ENCODE data around the gene MYO10. TPM values are rescaled to one million over a fixed set of nuclear protein-coding genes. Genes with fewer than 3 reads are reported as not detected.

The MYO10 gene
- polyA plus RNA-seq, 1 donor: 30.7 TPM

- H3K4me1 ChIP-seq (ENCODE audit: control insufficient read depth, insufficient read depth, low read length): no peaks in the 10 kb centered on the region
- WGBS (ENCODE audit: insufficient coverage, low lambda C conversion rate): 62% methylated on average over 8 of the region's 15 CpGs
- DNase-seq: no peak
- H3K36me3 ChIP-seq (ENCODE audit: control insufficient read depth, insufficient read depth, low read length): no peaks in the 10 kb centered on the region
- no peak overlapping the region for H3K4me3 ChIP-seq (ENCODE audit: low read length)
- no peak overlapping the region for H3K27ac ChIP-seq (ENCODE audit: low read length)
- no peaks in the 10 kb centered on the region for H3K9me3 ChIP-seq (ENCODE audit: control insufficient read depth, low read depth, low read length)
- no peaks in the 10 kb centered on the region for H3K27me3 ChIP-seq (ENCODE audit: control insufficient read depth, insufficient read depth, low read length)
Measured at GRCh38 chr5:16826379-16827125, 109.5 kb downstream of the MYO10 start.

- no peak for DNase-seq
- Histone ChIP-seq H3K27me3 (ENCODE audit: control insufficient read depth, insufficient read depth, low read length) (no peaks in the 10 kb centered on the region), H3K36me3 (ENCODE audit: control insufficient read depth, insufficient read depth, low read length) (no peaks in the 10 kb centered on the region), H3K27ac (ENCODE audit: low read length) (no peak overlapping the region), H3K4me1 (ENCODE audit: control insufficient read depth, insufficient read depth, low read length) (peaks cover 3% of the 10 kb centered on the region), H3K4me3 (ENCODE audit: low read length) (no peak overlapping the region), H3K9me3 (ENCODE audit: control insufficient read depth, low read depth, low read length) (no peaks in the 10 kb centered on the region)
- WGBS (ENCODE audit: insufficient coverage, low lambda C conversion rate): 83% methylated on average over 1 of the region's 4 CpGs
Measured at GRCh38 chr5:16819522-16820167, 116.4 kb downstream of the MYO10 start.

GRCh38 chr5:16815432-16815831 lies 120.7 kb downstream of the MYO10 start:
- Histone ChIP-seq H3K27ac (ENCODE audit: low read length) (no peak overlapping the region), H3K9me3 (ENCODE audit: control insufficient read depth, low read depth, low read length) (no peaks in the 10 kb centered on the region), H3K4me1 (ENCODE audit: control insufficient read depth, insufficient read depth, low read length) (peaks cover 14% of the 10 kb centered on the region), H3K27me3 (ENCODE audit: control insufficient read depth, insufficient read depth, low read length) (no peaks in the 10 kb centered on the region), H3K36me3 (ENCODE audit: control insufficient read depth, insufficient read depth, low read length) (no peaks in the 10 kb centered on the region), H3K4me3 (ENCODE audit: low read length) (no peak overlapping the region)
- DNase-seq: no peak
- 90% methylated on average over 2 of the region's 3 CpGs for WGBS (ENCODE audit: insufficient coverage, low lambda C conversion rate)

GRCh38 chr5:16812911-16813310 lies 123.2 kb downstream of the MYO10 start:
- no CpG with 5 or more reads among the region's 4 CpGs for WGBS (ENCODE audit: insufficient coverage, low lambda C conversion rate)
- peak; percentile 22 to 59 for DNase-seq
- H3K36me3 ChIP-seq (ENCODE audit: control insufficient read depth, insufficient read depth, low read length): no peaks in the 10 kb centered on the region
- H3K9me3 ChIP-seq (ENCODE audit: control insufficient read depth, low read depth, low read length): no peaks in the 10 kb centered on the region
- H3K4me3 ChIP-seq (ENCODE audit: low read length): no peak overlapping the region
- H3K27ac ChIP-seq (ENCODE audit: low read length): no peak overlapping the region
- H3K27me3 ChIP-seq (ENCODE audit: control insufficient read depth, insufficient read depth, low read length): no peaks in the 10 kb centered on the region
- peaks cover 20% of the 10 kb centered on the region for H3K4me1 ChIP-seq (ENCODE audit: control insufficient read depth, insufficient read depth, low read length)

GRCh38 chr5:16812448-16812847 lies 123.6 kb downstream of the MYO10 start:
- Histone ChIP-seq H3K27me3 (ENCODE audit: control insufficient read depth, insufficient read depth, low read length) (no peaks in the 10 kb centered on the region), H3K9me3 (ENCODE audit: control insufficient read depth, low read depth, low read length) (no peaks in the 10 kb centered on the region), H3K27ac (ENCODE audit: low read length) (peak overlapping the region; percentile 39), H3K36me3 (ENCODE audit: control insufficient read depth, insufficient read depth, low read length) (no peaks in the 10 kb centered on the region), H3K4me3 (ENCODE audit: low read length) (no peak overlapping the region), H3K4me1 (ENCODE audit: control insufficient read depth, insufficient read depth, low read length) (peaks cover 18% of the 10 kb centered on the region)
- 9% methylated on average over 2 of the region's 3 CpGs for WGBS (ENCODE audit: insufficient coverage, low lambda C conversion rate)
- peak; percentile 23 to 77 for DNase-seq

- H3K4me3 ChIP-seq (ENCODE audit: low read length): no peak overlapping the region
- no peak for DNase-seq
- H3K4me1 ChIP-seq (ENCODE audit: control insufficient read depth, insufficient read depth, low read length): peaks cover 17% of the 10 kb centered on the region
- WGBS (ENCODE audit: insufficient coverage, low lambda C conversion rate): 88% methylated on average over 1 of the region's 9 CpGs
- H3K27ac ChIP-seq (ENCODE audit: low read length): no peak overlapping the region
- H3K9me3 ChIP-seq (ENCODE audit: control insufficient read depth, low read depth, low read length): no peaks in the 10 kb centered on the region
- no peaks in the 10 kb centered on the region for H3K27me3 ChIP-seq (ENCODE audit: control insufficient read depth, insufficient read depth, low read length)
- H3K36me3 ChIP-seq (ENCODE audit: control insufficient read depth, insufficient read depth, low read length): no peaks in the 10 kb centered on the region
Measured at GRCh38 chr5:16810208-16810854, 125.8 kb downstream of the MYO10 start.

GRCh38 chr5:16809395-16810207 lies 126.5 kb downstream of the MYO10 start:
- WGBS (ENCODE audit: insufficient coverage, low lambda C conversion rate): 86% methylated on average over 1 of the region's 12 CpGs
- H3K27me3 ChIP-seq (ENCODE audit: control insufficient read depth, insufficient read depth, low read length): no peaks in the 10 kb centered on the region
- H3K36me3 ChIP-seq (ENCODE audit: control insufficient read depth, insufficient read depth, low read length): no peaks in the 10 kb centered on the region
- peaks cover 17% of the 10 kb centered on the region for H3K4me1 ChIP-seq (ENCODE audit: control insufficient read depth, insufficient read depth, low read length)
- H3K9me3 ChIP-seq (ENCODE audit: control insufficient read depth, low read depth, low read length): no peaks in the 10 kb centered on the region
- no peak overlapping the region for H3K27ac ChIP-seq (ENCODE audit: low read length)
- no peak for DNase-seq
- H3K4me3 ChIP-seq (ENCODE audit: low read length): no peak overlapping the region

GRCh38 chr5:16809010-16809394 lies 127.1 kb downstream of the MYO10 start:
- no peak overlapping the region for H3K27ac ChIP-seq (ENCODE audit: low read length)
- peaks cover 17% of the 10 kb centered on the region for H3K4me1 ChIP-seq (ENCODE audit: control insufficient read depth, insufficient read depth, low read length)
- DNase-seq: no peak
- no peaks in the 10 kb centered on the region for H3K27me3 ChIP-seq (ENCODE audit: control insufficient read depth, insufficient read depth, low read length)
- no peaks in the 10 kb centered on the region for H3K36me3 ChIP-seq (ENCODE audit: control insufficient read depth, insufficient read depth, low read length)
- H3K9me3 ChIP-seq (ENCODE audit: control insufficient read depth, low read depth, low read length): no peaks in the 10 kb centered on the region
- H3K4me3 ChIP-seq (ENCODE audit: low read length): no peak overlapping the region
- WGBS (ENCODE audit: insufficient coverage, low lambda C conversion rate): 81% methylated on average over 3 of the region's 11 CpGs

GRCh38 chr5:16808021-16808420 lies 128.1 kb downstream of the MYO10 start:
- H3K9me3 ChIP-seq (ENCODE audit: control insufficient read depth, low read depth, low read length): no peaks in the 10 kb centered on the region
- H3K4me1 ChIP-seq (ENCODE audit: control insufficient read depth, insufficient read depth, low read length): peaks cover 14% of the 10 kb centered on the region
- no peaks in the 10 kb centered on the region for H3K36me3 ChIP-seq (ENCODE audit: control insufficient read depth, insufficient read depth, low read length)
- DNase-seq: no peak
- no peaks in the 10 kb centered on the region for H3K27me3 ChIP-seq (ENCODE audit: control insufficient read depth, insufficient read depth, low read length)
- H3K27ac ChIP-seq (ENCODE audit: low read length): no peak overlapping the region
- no peak overlapping the region for H3K4me3 ChIP-seq (ENCODE audit: low read length)
- WGBS (ENCODE audit: insufficient coverage, low lambda C conversion rate): 100% methylated on average over 1 of the region's 7 CpGs

GRCh38 chr5:16807547-16807864 lies 128.6 kb downstream of the MYO10 start:
- H3K4me3 ChIP-seq (ENCODE audit: low read length): no peak overlapping the region
- no peaks in the 10 kb centered on the region for H3K36me3 ChIP-seq (ENCODE audit: control insufficient read depth, insufficient read depth, low read length)
- H3K9me3 ChIP-seq (ENCODE audit: control insufficient read depth, low read depth, low read length): no peaks in the 10 kb centered on the region
- no peak overlapping the region for H3K27ac ChIP-seq (ENCODE audit: low read length)
- H3K4me1 ChIP-seq (ENCODE audit: control insufficient read depth, insufficient read depth, low read length): peaks cover 12% of the 10 kb centered on the region
- WGBS (ENCODE audit: insufficient coverage, low lambda C conversion rate): 100% methylated on average over 1 of the region's 5 CpGs
- no peaks in the 10 kb centered on the region for H3K27me3 ChIP-seq (ENCODE audit: control insufficient read depth, insufficient read depth, low read length)
- no peak for DNase-seq
